Testis (tissue), 2 donors: Measurements from ENCODE around the gene C17orf78.
"Not testable (repeated sequence)": the region's sequence is repeated elsewhere in the genome, so short reads cannot be mapped to it uniquely, and the experiment has no call there.

ENCODE experiments used
- CTCF ChIP-seq, 3 experiments: fragments of 450-650 bp in 2 of 3; fragments of 200-600 bp in 1 of 3; sonication (generic) in 1 of 3; IDR thresholded peaks; one replicate each; pipeline ENCODE4 v1.5.1; 2016 to 2019; ENCODE audit warnings: antibody characterized with exemption in 3 of 3, mild to moderate bottlenecking in 2 of 3, moderate library complexity in 1 of 3
- POLR2A ChIP-seq: fragments of 450-650 bp; IDR thresholded peaks from one replicate; pipeline ENCODE4 v1.6.1; 2017; ENCODE audit warnings: antibody characterized with exemption, mild to moderate bottlenecking, moderate library complexity

GRCh38 chr17:37441369-37442014, 65.7 kb downstream of the C17orf78 start:
- not testable (repeated sequence) for TF ChIP-seq CTCF (IDR thresholded peaks at IDR 0.05); POLR2A
